ENCODE measurements around the gene PI4KA.

DNA sequence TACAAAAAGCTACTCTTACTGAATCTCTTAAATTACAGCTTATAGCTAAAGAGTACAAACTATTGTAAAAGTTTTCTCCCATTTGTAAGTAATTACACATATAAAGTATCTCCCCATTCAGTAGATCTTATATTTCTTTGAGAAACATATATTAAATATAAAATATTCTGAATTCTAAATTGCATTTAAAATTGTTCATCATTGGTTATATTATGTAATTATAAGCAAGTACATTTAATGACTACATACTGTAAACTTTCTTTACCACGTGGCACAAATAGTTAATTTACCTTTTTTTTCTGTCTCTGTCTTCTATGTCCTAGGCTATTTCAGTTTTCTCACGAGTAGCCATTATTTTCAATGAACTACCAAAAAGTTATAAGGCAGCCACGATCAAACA, 185.9 kb downstream of the PI4KA start:
- TF ChIP-seq, protein P1, sequence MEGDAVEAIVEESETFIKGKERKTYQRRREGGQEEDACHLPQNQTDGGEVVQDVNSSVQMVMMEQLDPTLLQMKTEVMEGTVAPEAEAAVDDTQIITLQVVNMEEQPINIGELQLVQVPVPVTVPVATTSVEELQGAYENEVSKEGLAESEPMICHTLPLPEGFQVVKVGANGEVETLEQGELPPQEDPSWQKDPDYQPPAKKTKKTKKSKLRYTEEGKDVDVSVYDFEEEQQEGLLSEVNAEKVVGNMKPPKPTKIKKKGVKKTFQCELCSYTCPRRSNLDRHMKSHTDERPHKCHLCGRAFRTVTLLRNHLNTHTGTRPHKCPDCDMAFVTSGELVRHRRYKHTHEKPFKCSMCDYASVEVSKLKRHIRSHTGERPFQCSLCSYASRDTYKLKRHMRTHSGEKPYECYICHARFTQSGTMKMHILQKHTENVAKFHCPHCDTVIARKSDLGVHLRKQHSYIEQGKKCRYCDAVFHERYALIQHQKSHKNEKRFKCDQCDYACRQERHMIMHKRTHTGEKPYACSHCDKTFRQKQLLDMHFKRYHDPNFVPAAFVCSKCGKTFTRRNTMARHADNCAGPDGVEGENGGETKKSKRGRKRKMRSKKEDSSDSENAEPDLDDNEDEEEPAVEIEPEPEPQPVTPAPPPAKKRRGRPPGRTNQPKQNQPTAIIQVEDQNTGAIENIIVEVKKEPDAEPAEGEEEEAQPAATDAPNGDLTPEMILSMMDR (IDR thresholded peaks at IDR 0.05; ENCODE audit: low read depth, low read length, poor library complexity, severe bottlenecking) = no peak
- no peak for TF ChIP-seq EZH2phosphoT487 (IDR thresholded peaks at IDR 0.05; ENCODE audit: borderline replicate concordance, low read length)
